COLO668 (cell line): Measurements from ENCODE around the gene SAP30.

Experiments
- DNase-seq: peaks from one replicate; lab custom pipeline; 2025; ENCODE audit not compliant: unreplicated experiment; lab: John Stamatoyannopoulos, UW

SAP30 gene

GRCh38 chr4:173414456-173414855 lies 43.7 kb downstream of the SAP30 start:
- DNase-seq = no peak

- DNase-seq = no peak
These were observed 44.3 kb downstream of the SAP30 start for GRCh38 chr4:173415092-173415491.

- DNase-seq = no peak
These were observed 45.3 kb downstream of the SAP30 start for GRCh38 chr4:173415885-173416653.

- DNase-seq = no peak
These were observed 47.1 kb downstream of the SAP30 start for GRCh38 chr4:173417833-173418232.

GRCh38 chr4:173418639-173419038 lies 47.9 kb downstream of the SAP30 start:
- no peak for DNase-seq

GRCh38 chr4:173420324-173420752 lies 49.6 kb downstream of the SAP30 start:
- no peak for DNase-seq

GRCh38 chr4:173420801-173421200 lies 50.0 kb downstream of the SAP30 start:
- no peak for DNase-seq

- DNase-seq = no peak
These were observed 54.4 kb downstream of the SAP30 start for GRCh38 chr4:173424899-173425805.

GRCh38 chr4:173426064-173426463 lies 55.3 kb downstream of the SAP30 start:
- DNase-seq = no peak
